Sigmoid colon (tissue), 7 donors: Measurements from ENCODE around the gene PLEKHG5. TPM values are rescaled to one million over a fixed set of nuclear protein-coding genes. Genes with fewer than 3 reads are reported as not detected.
A peak's percentile ranks its signal among the peaks of the same experiment; 100 is the strongest.

ENCODE experiments used
- DNase-seq: peaks from one replicate; pipeline ENCODE4 v3.0.0-alpha.2; 2019
- H3K27ac ChIP-seq, 4 donors: fragments of 200-600 bp; sonication (generic); one replicate each; pipeline ENCODE4 v1.5.1; 2016 to 2019; ENCODE audit warnings: mild to moderate bottlenecking in 1 of 4
- H3K27me3 ChIP-seq, 3 donors: fragments of 200-600 bp; sonication (generic); one replicate each; pipeline ENCODE4 v1.5.1; 2019; ENCODE audit warnings: mild to moderate bottlenecking in 1 of 3
- H3K36me3 ChIP-seq, 4 donors: fragments of 200-600 bp; sonication (generic); one replicate each; pipeline ENCODE4 v1.5.1; 2016 to 2019
- H3K4me1 ChIP-seq, 4 donors: fragments of 200-600 bp; sonication (generic); one replicate each; pipeline ENCODE4 v1.5.1; 2017 to 2019
- H3K4me3 ChIP-seq, 4 donors: fragments of 200-600 bp; sonication (generic); one replicate each; pipeline ENCODE4 v1.5.1; 2017 to 2019; ENCODE audit warnings: mild to moderate bottlenecking in 2 of 4, moderate library complexity in 1 of 4
- H3K9me3 ChIP-seq, 4 donors: fragments of 200-600 bp in 3 of 4; sonication (generic) in 3 of 4; one replicate each; pipeline versions ENCODE4 v1.5.1 to v1.6.1; 2013 to 2019
- CTCF ChIP-seq, 4 experiments: fragments of 450-650 bp in 3 of 4; fragments of 200-600 bp in 1 of 4; IDR thresholded peaks; one replicate each; pipeline ENCODE4 v1.5.1; 2016 to 2019; ENCODE audit warnings: antibody characterized with exemption in 4 of 4, mild to moderate bottlenecking in 3 of 4, moderate library complexity in 2 of 4
- EP300 ChIP-seq, 4 donors: sonication (generic); formaldehyde crosslinking; IDR thresholded peaks; one replicate each; pipeline ENCODE4 v1.6.1; 2017; ENCODE audit warnings: antibody characterized with exemption in 4 of 4
- POLR2A ChIP-seq, 2 donors: fragments of 450-650 bp; IDR thresholded peaks; one replicate each; pipeline ENCODE4 v1.6.1; 2016; ENCODE audit warnings: antibody characterized with exemption in 2 of 2, mild to moderate bottlenecking in 2 of 2, moderate library complexity in 2 of 2
- POLR2AphosphoS5 ChIP-seq, 4 donors: sonication (generic); formaldehyde crosslinking; IDR thresholded peaks; one replicate each; pipeline ENCODE4 v1.6.1; 2017; ENCODE audit warnings: antibody characterized with exemption in 4 of 4
- WGBS, 2 donors: extraction: QIAGEN DNeasy Blood & Tissue Kit; methylation state at CpG; one replicate each; pipeline ENCODE4 v1.1.7; 2013; 5-methylcytosine and 5-hydroxymethylcytosine counted together
- intact Hi-C: fragments of 100-400 bp; cut with DNase I; formaldehyde crosslinking; loops from one replicate; pipeline ENCODE4 v1.15.1; 2023
- polyA plus RNA-seq, 3 donors: library from polyadenylated mRNA; stranded (reverse); fragments of 200-250 nt; gene quantifications; one replicate each; pipeline ENCODE4 v1.2.3, GENCODE V29; 2013
- total RNA-seq, 4 donors: library from RNA; depleted of rRNA; stranded (reverse); fragments of >200 nt; gene quantifications; one replicate each; pipeline ENCODE4 v1.1.0, GENCODE V29; 2016
- donor health status: healthy with polysubstance abuse.
- donor health status: Bipolar disorder and iron deficiency.
- donor health status: healthy.

Gene PLEKHG5
- total and polyA plus RNA-seq, 7 donors: 2.5 to 18.8 (median 5.4) TPM

- no peak overlapping the region for H3K4me3 ChIP-seq
- H3K36me3 ChIP-seq: no peaks in the 10 kb centered on the region
- 86 to 88% methylated on average over 31 of the region's 31 CpGs for WGBS, 2 donors
- DNase-seq: no peak
- no peaks in the 10 kb centered on the region for H3K9me3 ChIP-seq
- no peak overlapping the region for H3K27ac ChIP-seq
- no peaks in the 10 kb centered on the region for H3K4me1 ChIP-seq
- TF ChIP-seq CTCF (IDR thresholded peaks at IDR 0.05) (no peak), POLR2A (IDR thresholded peaks at IDR 0.05) (no peak), EP300 (IDR thresholded peaks at IDR 0.05) (no peak), POLR2AphosphoS5 (IDR thresholded peaks at IDR 0.05) (no peak)
- no peaks in the 10 kb centered on the region for H3K27me3 ChIP-seq
- intact Hi-C loops: no loop called here
Observed at GRCh38 chr1:6505367-6506209, 14.1 kb upstream of the PLEKHG5 start.

DNA sequence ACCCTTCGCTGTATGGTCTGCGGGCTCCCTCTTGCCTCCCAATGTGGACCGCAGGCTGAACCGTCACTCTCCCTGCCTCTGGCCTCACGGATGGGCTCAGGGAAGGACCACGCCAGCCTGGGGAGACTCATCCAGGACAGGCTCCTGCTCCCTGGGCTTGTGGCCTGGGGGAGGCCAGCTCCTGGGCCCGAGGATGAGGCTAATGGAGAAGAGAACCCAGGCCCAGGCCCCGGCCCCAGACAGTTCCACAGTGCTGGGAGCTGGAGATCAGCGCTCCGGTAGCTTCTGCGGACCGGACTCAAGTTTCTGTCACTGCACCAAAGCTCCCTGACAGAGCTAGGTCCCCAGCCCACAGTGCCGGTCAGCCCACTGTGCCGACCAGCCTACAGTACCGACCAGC lies 13.4 kb upstream of the PLEKHG5 start:
- H3K4me3 ChIP-seq: no peak overlapping the region
- 93 to 94% methylated on average over 15 of the region's 15 CpGs for WGBS, 2 donors
- no peak overlapping the region for H3K27ac ChIP-seq
- H3K36me3 ChIP-seq: no peaks in the 10 kb centered on the region
- H3K27me3 ChIP-seq: no peaks in the 10 kb centered on the region
- DNase-seq: no peak
- TF ChIP-seq CTCF (IDR thresholded peaks at IDR 0.05) (no peak), POLR2AphosphoS5 (IDR thresholded peaks at IDR 0.05) (no peak), EP300 (IDR thresholded peaks at IDR 0.05) (no peak), POLR2A (IDR thresholded peaks at IDR 0.05) (no peak)
- intact Hi-C loops: no loop called here
- H3K4me1 ChIP-seq: no peaks in the 10 kb centered on the region
- H3K9me3 ChIP-seq: no peaks in the 10 kb centered on the region

- DNase-seq: peak; percentile 60
- no peak overlapping the region for H3K27ac ChIP-seq
- no peaks in the 10 kb centered on the region for H3K36me3 ChIP-seq
- H3K27me3 ChIP-seq: peaks cover 0 to 4% (median 0%) of the 10 kb centered on the region in 3 donors
- intact Hi-C loops: no loop called here
- 82 to 85% methylated on average over 20 of the region's 20 CpGs for WGBS, 2 donors
- H3K4me1 ChIP-seq: no peaks in the 10 kb centered on the region
- TF ChIP-seq EP300 (IDR thresholded peaks at IDR 0.05): no peak
- TF ChIP-seq CTCF (IDR thresholded peaks at IDR 0.05): no peak
- no peak for TF ChIP-seq POLR2A (IDR thresholded peaks at IDR 0.05)
- TF ChIP-seq POLR2AphosphoS5 (IDR thresholded peaks at IDR 0.05): no peak
- H3K4me3 ChIP-seq: no peak overlapping the region
- no peaks in the 10 kb centered on the region for H3K9me3 ChIP-seq
Observed at GRCh38 chr1:6503884-6504602, 12.6 kb upstream of the PLEKHG5 start.

DNA sequence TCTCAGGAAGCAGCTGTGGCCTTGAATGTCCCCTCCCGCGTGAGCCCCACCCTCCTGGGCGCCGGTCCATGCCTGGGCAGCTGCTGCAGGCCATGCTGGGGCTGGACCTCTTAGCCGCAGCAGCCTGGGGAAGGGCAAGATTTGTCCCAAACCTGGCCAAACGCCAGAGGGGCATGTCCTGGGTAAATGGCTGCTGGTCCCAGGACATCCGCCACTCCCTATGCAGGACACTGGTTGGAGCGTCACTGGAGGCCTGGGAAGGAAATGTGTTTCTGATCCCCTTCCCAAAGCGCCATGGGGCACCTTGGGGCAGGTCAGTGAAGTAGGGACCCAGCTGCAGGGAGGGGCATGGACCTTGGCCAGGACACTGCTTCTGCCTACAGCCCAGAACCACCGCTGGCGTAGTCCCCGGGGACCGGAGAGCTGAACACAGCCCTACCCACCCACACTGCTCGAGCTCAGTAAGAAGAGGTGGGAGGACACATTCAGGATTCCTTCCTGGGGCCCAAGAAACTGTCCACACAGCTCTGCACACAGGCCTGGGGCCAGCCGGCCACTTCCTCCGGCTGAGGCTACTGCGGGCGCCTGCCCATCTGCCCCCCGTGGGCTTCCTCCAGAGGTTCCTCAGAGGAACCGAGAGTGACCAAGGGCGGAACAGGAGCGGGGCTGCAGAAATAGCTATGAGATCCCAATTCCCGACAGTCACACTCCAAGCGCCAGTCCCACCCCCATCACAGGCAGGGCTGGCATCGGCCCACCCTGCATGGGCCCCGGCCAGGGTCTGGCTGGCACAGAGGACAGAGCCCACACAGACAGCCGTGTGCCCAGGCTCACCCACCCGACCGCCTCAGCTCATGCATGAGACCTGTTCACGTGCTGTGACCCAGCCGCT lies 10.8 kb upstream of the PLEKHG5 start:
- H3K27ac ChIP-seq: no peak overlapping the region
- no peaks in the 10 kb centered on the region for H3K36me3 ChIP-seq
- peak; percentile 81 for DNase-seq
- H3K27me3 ChIP-seq: peaks cover 0 to 19% (median 0%) of the 10 kb centered on the region in 3 donors
- 52 to 75% methylated on average over 31 of the region's 31 CpGs for WGBS, 2 donors
- TF ChIP-seq POLR2AphosphoS5 (IDR thresholded peaks at IDR 0.05) (no peak), CTCF (IDR thresholded peaks at IDR 0.05) (no peak), POLR2A (IDR thresholded peaks at IDR 0.05) (no peak), EP300 (IDR thresholded peaks at IDR 0.05) (no peak)
- H3K9me3 ChIP-seq: no peaks in the 10 kb centered on the region
- H3K4me1 ChIP-seq: peaks cover 0 to 9% (median 8%) of the 10 kb centered on the region in 4 donors
- no peak overlapping the region for H3K4me3 ChIP-seq
- intact Hi-C loops: no loop called here
